Measurements from ENCODE around the gene NOS2.

Gene NOS2

GRCh38 chr17:27818401-27819105, 18.2 kb upstream of the NOS2 start:
- DNase-seq, result no peak

GRCh38 chr17:27817731-27818130, 17.4 kb upstream of the NOS2 start:
- DNase-seq, result no peak

GRCh38 chr17:27816946-27817345, 16.6 kb upstream of the NOS2 start:
- DNase-seq, result no peak

DNA sequence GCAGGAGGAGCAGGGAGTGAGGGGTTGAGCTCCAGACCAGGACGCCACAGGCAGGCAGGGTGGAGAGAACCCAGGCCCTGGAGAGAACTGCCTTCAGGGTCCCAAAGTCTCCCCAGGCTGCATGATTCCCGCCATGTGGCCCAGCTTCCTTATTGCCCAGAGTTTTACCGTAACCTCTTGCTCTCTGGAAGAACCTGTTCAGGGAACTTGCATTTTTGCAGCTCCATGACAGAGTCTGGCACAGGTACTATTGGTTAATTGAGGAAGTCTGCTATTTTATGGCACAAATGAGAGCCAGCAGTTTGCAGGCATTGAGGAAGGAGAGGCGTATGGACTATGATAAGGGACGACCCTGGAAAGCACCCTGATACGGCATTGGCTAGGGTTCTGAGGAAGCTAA, 11.6 kb upstream of the NOS2 start:
- no peak for DNase-seq

GRCh38 chr17:27810902-27811557, 10.7 kb upstream of the NOS2 start:
- no peak for DNase-seq

- no peak for DNase-seq
Measured at GRCh38 chr17:27810211-27810901, 10.0 kb upstream of the NOS2 start.

DNA sequence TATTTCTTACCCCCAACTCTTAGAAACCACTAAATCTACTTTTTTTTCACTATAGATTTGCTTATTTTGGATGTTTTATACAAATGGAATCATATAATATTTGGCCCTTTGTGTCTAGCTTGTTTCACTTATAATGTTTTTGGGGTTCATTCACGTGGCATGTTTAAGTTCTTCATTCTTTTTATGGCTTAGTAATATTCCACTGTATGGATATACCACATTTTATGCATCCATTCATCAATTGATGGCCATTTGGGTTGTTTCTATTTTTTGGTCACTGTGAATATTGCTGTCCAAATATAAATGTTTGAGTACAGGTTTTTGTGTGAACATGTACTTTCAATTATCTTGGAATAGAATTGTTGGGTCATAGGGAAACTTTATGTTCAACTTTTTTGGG, 9.2 kb upstream of the NOS2 start:
- no peak for DNase-seq

- DNase-seq, result no peak
Measured at GRCh38 chr17:27808628-27809027, 8.3 kb upstream of the NOS2 start.

- DNase-seq, result peak; percentile 6
Measured at GRCh38 chr17:27807567-27808470, 7.5 kb upstream of the NOS2 start.

DNA sequence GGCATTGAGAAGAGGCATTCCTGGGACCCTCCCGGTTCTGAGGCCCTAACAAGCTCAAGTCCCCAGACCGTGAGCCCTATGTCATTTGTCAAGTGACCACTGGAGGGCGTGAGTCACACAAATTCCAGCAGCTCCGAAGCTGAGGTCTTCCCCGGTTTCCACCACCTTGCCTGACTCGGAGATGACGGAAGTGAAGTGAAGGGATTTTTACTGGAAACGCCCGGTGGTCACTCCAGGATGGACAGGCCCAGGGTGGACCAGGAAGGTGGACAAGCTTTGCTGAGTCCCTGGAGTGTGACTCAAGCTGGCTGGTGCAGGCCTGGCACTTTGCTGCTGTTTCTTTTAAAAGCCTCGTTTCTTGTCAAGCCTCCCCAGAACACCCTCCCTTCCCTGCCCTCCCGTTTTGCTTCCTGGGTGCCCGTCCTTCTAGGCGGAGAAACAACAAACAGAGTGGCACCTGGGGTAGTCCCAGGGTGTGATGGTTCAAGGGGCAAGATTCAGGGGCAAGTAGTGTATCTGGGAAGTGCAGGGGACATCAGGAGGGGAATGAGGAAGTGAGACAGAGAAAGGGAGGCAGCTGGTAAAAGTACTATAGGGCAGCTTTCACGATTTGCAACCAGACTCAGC, 5.3 kb upstream of the NOS2 start:
- DNase-seq, result peak; percentile 69

DNA sequence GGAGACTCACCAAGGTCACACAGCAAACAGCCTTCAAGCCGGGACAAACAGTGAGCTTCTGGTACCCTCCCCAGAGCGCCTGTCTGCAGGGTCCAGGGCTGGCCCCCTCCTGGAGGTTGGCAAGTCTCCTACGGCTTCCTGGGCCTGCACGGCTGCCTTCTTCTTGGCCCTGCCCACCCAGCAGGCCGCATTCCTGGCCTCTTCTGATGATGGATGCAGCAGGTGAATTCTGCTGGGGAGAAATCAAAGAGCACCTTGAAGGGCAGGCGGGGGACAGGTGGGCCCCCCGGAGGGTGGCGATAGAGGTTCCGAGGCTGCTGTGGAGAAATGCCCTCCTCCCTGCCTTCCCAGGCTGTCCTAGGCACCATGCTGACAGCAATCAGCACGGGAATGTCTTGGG, 3.8 kb upstream of the NOS2 start:
- no peak for DNase-seq

GRCh38 chr17:27802962-27803680, 2.8 kb upstream of the NOS2 start:
- no peak for DNase-seq

DNA sequence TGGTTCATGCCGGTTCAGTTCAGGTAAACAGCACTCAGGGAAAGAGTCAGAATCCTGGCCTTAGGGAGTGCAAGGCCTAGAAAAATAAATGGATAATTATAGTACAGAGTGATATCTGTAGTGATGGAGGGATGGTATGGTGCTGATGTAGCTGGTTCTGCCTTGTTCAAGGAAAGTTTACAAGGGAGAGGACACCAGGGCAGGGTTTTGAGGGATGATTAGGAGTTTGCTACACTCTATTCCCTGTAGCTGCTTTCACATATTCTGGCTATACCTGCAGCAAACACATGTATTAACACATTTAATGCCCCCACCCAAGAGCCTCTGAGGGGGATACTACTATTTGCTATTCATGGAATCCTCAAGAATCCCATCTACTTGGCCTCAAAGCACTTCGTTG, 1.7 kb upstream of the NOS2 start:
- DNase-seq, result no peak

- no peak for DNase-seq
Measured at GRCh38 chr17:27798376-27798775, 2.0 kb downstream of the NOS2 start.

DNA sequence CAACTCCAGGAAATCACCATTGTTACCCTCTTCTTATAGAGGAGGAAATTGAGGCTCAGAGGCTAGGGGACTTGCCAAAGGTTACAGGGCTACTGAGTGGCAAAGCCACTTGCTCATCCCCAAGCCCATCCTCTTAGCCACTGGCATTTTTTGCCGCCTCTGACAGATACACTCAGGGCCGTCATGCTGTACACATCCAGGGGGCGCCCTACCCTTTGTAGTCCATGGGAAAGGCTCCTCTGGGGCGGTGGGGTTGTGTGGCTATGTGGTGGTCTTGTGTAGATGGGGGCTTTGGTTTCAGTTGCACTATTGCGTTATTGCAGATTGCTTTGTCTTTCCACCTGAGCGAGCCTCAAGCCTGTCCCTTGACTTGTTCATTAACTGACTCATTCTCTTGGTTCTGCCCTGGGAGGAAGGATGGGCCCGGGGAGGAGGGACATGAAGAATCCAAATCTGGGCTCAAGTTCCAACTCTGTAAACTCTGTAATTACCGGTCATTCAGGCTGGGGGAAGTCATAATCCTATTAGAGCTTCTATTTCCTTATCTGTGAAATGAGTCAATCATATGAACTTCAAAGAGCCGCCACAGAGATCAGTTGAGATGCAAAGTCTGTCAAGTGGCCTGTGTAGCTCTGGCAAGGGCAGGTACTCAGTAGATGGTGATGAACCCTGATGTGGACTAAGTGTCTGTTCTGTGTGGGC, 2.8 kb downstream of the NOS2 start:
- no peak for DNase-seq

- DNase-seq, result no peak
Measured at GRCh38 chr17:27793906-27794569, 6.3 kb downstream of the NOS2 start.

- no peak for DNase-seq
Measured at GRCh38 chr17:27793168-27793905, 7.0 kb downstream of the NOS2 start.

- DNase-seq, result no peak
Measured at GRCh38 chr17:27792095-27792494, 8.2 kb downstream of the NOS2 start.

DNA sequence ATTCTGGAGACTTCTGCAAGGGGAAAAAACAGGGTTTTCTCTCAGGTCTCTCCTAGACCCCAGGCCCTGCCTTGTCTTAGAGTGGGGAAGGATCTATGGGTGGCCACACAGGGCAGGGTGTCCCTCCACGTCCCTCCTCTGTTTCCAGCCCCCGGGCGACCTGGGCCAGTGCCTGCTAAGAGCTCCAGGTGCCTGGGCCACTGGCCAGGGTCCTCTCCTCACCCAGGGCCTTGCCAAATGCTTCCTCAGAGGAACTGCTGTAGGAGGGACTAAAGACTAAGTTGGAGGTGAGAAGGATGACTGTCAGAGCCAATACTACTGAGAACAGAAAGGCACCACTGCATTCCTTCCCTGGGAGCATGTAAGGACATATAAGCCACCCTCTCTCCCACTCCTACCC, 11.4 kb downstream of the NOS2 start:
- no peak for DNase-seq

All from kidney glomerular epithelial cell (primary cell).